Stimulated activated CD4-positive, alpha-beta T cell treated with anti-CD3 and anti-CD28 coated beads, Interleukin-4, amount 100 ng/mL, for 24 hours (primary cell): Measurements from ENCODE around the gene CELSR1.
A peak's percentile ranks its signal among the peaks of the same experiment; 100 is the strongest.

Experiments
- DNase-seq: peaks from one replicate; pipeline ENCODE4 v3.0.0-alpha.2; 2020

The CELSR1 gene

GRCh38 chr22:46357711-46358520 lies 179.5 kb downstream of the CELSR1 start:
- DNase-seq = no peak

- no peak for DNase-seq
Observed at GRCh38 chr22:46356496-46357480, 180.6 kb downstream of the CELSR1 start.

- no peak for DNase-seq
Observed at GRCh38 chr22:46355996-46356471, 181.4 kb downstream of the CELSR1 start.

- DNase-seq = peak; percentile 58
Observed at GRCh38 chr22:46355369-46355995, 181.9 kb downstream of the CELSR1 start.

GRCh38 chr22:46354993-46355305 lies 182.5 kb downstream of the CELSR1 start:
- no peak for DNase-seq

- no peak for DNase-seq
Observed at GRCh38 chr22:46354176-46354992, 183.0 kb downstream of the CELSR1 start.

- no peak for DNase-seq
Observed at GRCh38 chr22:46353483-46354105, 183.8 kb downstream of the CELSR1 start.

GRCh38 chr22:46352691-46353386 lies 184.6 kb downstream of the CELSR1 start:
- no peak for DNase-seq

GRCh38 chr22:46352276-46352675 lies 185.1 kb downstream of the CELSR1 start:
- no peak for DNase-seq

GRCh38 chr22:46351767-46352166 lies 185.7 kb downstream of the CELSR1 start:
- DNase-seq = no peak

GRCh38 chr22:46351131-46351735 lies 186.2 kb downstream of the CELSR1 start:
- no peak for DNase-seq

- DNase-seq = no peak
Observed at GRCh38 chr22:46350646-46351045, 186.8 kb downstream of the CELSR1 start.

GRCh38 chr22:46350121-46350520 lies 187.3 kb downstream of the CELSR1 start:
- DNase-seq = no peak

GRCh38 chr22:46349681-46350080 lies 187.7 kb downstream of the CELSR1 start:
- DNase-seq = no peak

- no peak for DNase-seq
Observed at GRCh38 chr22:46349238-46349637, 188.2 kb downstream of the CELSR1 start.

- no peak for DNase-seq
Observed at GRCh38 chr22:46348099-46348695, 189.2 kb downstream of the CELSR1 start.

- DNase-seq = no peak
Observed at GRCh38 chr22:46347646-46348045, 189.8 kb downstream of the CELSR1 start.

GRCh38 chr22:46346680-46347405 lies 190.6 kb downstream of the CELSR1 start:
- no peak for DNase-seq

- DNase-seq = no peak
Observed at GRCh38 chr22:46340676-46341075, 196.7 kb downstream of the CELSR1 start.

GRCh38 chr22:46339956-46340355 lies 197.5 kb downstream of the CELSR1 start:
- DNase-seq = no peak
